Stimulated activated CD8-positive, alpha-beta memory T cell treated with anti-CD3 and anti-CD28 coated beads, Interleukin-15, amount 100 ng/mL, for 48 hours (primary cell): ENCODE measurements around the gene PXYLP1.

Experiments
- DNase-seq, 2 donors: peaks; one replicate each; pipeline ENCODE4 v3.0.0-alpha.2; 2020; ENCODE audit warnings: low read depth in 2 of 2

PXYLP1 gene

DNA sequence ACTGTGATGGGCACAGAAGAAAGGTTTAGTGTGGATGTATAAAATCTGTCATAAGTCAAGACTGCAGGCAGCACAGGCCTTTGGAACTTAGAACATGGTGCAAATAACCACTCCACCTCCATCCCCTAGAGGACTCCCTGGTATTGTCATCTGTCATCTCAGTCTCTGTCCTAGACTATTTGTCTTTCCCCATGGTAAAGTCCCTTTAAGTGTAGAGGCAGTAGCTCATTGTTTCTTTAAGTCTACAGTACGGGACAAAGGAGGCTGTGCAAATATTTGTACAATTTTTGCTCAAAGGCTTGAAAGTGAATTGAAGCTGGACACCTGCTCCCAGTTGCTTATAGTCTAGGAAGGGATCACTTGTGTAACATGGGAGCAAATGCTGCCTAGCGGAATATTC lies 3.2 kb upstream of the PXYLP1 start:
- DNase-seq = no peak

GRCh38 chr3:141229132-141229531 lies 2.5 kb upstream of the PXYLP1 start:
- no peak for DNase-seq

DNA sequence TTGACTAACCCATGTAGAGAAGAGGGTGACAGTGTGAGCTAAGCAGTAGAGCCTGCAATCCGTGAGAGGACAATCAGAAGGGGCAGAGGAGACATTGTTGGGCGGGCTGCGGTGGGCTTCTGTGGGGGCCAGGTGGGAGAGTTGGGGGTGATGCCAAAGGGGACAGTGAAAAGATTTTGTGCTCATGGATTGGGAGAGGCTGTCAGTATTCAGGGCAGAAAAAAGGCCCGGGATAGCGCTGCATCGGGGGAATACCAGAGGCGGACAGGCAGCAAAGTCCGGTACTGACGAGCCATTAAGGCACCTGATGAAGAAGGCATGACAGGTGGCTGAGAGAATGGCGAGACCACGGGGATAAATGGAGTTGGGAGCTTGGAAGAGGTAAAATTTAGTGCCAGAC lies 1.3 kb upstream of the PXYLP1 start:
- DNase-seq = no peak

DNA sequence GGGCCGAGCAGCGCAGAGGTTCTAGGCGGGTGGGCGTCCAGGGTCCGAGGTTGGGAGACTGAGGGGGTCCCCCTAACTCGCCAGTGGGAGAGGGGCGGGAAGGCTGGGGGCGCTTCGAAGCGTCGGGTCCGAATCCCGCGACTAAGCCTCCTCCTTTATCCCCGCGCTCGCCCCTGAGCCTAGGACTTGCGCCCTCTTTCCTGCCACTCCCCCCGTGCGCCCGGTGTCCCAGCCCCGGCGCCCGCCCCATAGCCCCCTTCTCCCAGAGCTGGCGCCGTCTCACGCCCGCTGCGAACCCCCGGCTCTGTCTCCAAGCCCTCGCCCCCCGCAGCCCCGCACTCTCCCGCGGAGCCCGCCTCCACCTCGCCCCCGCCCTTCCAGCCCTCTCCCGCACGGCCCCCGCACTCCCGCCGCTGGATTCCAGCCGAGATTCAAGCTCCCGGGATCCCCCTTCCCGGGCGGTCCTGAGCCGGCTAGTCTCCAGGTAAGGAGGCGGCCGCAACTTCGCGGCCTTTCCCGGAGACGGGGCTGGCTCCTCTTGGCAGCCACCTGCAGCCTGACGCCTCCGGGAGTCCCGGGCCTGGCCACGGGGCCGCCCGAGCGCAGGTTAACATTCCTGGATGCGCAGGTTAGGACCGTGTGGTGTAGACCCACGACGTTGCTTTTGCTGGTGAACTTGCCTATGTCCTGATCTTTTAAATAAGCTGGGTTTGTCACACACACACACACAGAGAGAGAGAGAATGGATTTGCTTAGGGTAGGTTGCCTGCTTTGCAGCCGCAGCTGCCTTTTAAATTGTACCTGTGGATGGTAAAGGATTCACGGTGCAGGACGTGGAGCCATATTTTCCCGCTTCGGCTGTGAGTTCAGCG lies 563 bp downstream of the PXYLP1 start:
- DNase-seq = no peak

GRCh38 chr3:141233457-141234161 lies 2.0 kb downstream of the PXYLP1 start:
- no peak for DNase-seq

- no peak for DNase-seq
These were observed 2.7 kb downstream of the PXYLP1 start for GRCh38 chr3:141234283-141234682.

DNA sequence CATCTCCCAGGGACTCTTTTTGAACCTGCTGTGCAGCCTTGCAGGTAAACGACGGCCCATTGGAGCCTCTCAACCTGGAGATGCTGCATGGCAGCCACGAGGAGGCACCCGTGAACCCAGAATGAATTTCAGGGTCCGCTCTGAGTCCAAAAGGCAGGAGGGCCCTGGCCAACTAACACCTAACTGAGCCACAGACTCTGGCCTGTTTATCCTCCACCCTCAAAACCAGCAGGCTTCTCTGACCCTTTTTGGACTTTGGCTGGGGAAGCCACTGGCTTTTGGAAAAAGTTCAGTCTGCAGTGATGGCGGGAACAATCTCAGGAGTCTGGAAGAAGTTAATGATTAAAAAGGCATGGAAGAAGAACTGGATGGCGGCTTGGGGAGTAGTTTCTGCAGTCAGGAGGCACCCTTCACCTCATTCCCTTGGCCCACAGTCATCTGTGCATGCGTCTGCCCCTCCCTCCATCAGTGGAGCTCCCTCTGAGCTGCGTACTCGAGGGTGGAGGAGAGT lies 4.1 kb downstream of the PXYLP1 start:
- no peak for DNase-seq

- no peak for DNase-seq
These were observed 4.7 kb downstream of the PXYLP1 start for GRCh38 chr3:141236361-141236760.

GRCh38 chr3:141237701-141238521 lies 6.3 kb downstream of the PXYLP1 start:
- peak in 1 of 2 donors; percentile 41 for DNase-seq

DNA sequence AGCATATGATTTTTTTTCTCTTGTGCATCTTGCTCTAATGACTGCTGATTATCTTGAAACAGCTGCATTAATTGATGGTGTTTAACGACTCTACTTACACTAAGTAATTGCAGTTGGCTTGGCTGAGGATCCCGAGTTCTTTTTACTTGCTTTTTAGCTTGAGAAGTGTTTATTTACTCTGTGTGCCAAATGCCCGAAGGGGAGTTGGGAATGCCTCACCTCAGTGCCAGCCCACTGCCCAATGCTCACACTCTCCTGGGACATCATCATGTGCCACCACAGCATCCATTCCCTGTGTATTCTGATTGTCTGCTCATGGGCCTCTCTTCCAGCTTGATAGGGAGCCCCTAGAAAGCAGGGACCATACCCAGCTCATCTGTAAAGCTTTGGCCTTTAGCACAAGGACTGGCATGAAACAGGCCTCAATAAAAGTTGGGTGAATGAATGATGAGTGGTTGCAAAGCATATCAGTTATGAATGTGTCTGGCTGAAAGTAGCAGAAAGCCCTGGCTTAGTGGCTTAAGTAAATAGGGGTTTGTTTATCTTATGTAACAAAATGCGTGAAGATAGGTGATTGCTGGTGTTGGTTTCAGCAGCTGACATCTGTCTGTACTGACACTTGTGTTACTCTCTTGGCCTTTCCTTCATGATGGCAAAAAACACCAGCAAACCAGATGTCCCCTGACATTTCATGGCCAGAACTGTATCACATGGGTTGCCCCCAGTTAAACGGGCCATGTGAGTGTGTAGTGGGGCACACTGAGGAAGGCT lies 8.1 kb downstream of the PXYLP1 start:
- no peak for DNase-seq

DNA sequence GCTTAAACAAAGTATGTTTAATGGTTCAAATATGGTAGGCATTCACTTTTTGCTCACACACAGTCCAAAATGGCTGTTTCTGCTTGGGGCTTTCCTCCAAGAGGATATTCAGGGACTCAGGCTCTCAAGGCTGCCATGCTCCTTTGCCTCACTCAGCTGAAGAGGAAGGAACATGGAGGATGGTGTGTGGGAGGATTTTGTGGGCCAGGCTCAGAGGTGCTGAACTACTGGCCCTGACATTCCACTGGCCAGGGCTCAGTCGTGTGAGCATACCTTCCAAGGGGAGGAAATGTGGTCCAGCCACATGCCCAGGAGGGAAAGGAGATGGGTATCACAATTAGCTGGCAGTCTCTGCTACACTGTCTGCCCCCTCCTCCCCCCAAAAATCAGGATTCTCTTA lies 8.7 kb downstream of the PXYLP1 start:
- DNase-seq = no peak

DNA sequence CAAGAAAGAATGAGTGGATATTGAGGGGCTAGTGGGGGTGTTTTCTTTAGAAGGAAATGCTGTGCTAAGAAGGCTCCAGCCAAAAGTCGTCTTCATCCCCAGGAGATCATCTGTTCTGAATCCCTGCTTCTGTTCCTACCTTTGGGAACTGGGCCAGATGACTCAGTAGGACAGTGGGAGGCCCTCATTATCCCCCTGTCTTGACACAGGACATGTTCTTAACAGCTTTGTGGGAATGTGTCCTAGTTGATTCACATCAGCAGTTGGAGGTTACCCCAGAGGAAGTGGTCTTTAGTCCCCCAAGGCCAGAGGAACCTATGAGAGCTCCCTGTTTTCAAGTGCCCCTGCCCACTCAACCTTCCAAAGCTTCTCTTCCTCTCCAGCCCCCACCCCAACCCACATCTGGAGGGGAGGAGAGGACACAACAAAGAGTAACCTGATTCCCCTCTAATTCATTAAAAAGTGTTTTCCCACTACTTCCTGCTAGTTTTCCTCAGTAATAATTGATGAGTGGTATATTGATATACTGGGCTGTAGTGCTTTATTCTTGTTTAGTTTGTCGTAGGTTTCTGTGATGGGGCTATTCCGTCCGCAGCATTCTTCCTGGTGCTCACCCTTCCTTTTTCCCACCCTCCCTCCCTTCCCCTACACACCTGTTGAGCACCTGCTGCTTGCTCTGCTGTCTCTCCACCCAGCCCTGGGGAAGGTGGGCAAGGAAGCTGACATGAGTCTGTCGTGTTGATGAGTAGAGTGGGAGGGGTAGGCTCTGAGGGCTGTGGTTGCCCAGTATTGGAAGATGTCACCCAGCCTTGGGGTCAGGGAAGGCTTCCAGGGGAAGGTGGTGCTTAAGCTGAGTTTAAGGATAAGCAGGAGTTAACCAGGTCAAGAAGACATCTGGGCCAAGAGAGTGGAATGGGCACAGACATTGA lies 9.3 kb downstream of the PXYLP1 start:
- no peak for DNase-seq

GRCh38 chr3:141241616-141242376 lies 10.2 kb downstream of the PXYLP1 start:
- no peak for DNase-seq

GRCh38 chr3:141242377-141243092 lies 10.9 kb downstream of the PXYLP1 start:
- no peak for DNase-seq

GRCh38 chr3:141243271-141243707 lies 11.7 kb downstream of the PXYLP1 start:
- DNase-seq = peak; percentile 53 to 70

GRCh38 chr3:141246224-141246957 lies 14.8 kb downstream of the PXYLP1 start:
- DNase-seq = no peak

DNA sequence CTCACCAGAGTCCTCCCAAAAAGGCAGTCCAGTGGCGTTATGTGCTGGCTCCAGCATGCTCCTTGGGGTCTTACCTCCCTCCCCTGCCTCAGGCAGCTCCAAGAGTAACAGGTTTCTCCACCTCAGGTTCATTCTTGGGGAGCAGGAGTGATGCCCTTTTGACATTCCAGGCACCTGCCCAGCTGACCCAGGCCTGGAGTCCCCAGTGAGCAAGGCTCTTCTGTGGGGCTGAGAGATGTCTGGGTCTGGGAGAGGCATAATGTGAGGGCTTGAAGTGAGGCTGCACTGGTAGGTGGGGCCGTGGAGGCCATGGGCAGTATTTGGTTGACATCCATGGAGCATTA lies 15.3 kb downstream of the PXYLP1 start:
- DNase-seq = no peak

DNA sequence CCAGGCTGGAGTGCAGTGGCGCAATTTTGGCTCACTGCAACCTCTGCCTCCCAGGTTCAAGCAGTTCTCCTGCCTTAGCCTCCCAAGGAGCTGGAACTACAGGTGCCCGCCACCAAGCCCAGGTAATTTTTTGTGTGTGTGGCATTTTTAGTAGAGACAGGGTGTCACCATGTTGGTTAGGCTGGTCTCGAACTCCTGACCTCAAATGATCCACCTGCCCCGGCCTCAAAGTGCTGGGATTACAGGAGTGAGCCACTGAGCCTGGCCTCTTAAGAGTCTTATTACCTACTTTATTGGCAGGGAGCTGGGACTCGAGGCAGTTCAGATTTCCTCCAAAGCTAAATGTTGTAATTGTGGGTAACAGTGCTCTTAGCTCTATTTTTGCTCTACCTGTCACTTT lies 16.4 kb downstream of the PXYLP1 start:
- DNase-seq = no peak
